K562 (cell line): ENCODE results near the gene MARCHF5. TPM values are rescaled to one million over a fixed set of nuclear protein-coding genes. Genes with fewer than 3 reads are reported as not detected.

Source experiments
- ATAC-seq: fragments of 200-7000 bp; cut with Tn5 transposase; 3 replicates; pipeline ENCODE4 v1.9.1; 2020; ENCODE audit warnings: moderate library complexity
- BruUV-seq: library from RNA; stranded (reverse); fragments of 400-500 nt; replicated peaks from 2 replicates; lab custom pipeline; 2021; lab: Mats Ljungman, UMichigan
- CTCF ChIA-PET: fragments of 300-600 bp; formaldehyde crosslinking; extraction: SDS; loops from one replicate; lab custom pipeline; 2021; ENCODE audit warnings: low intra/inter-chr PET ratio; lab: Yijun Ruan, JAX
- POLR2A ChIA-PET: fragments of 300-600, 350-650 bp; sonication (Branson Sonifier 250); formaldehyde crosslinking; extraction: SDS; loops from one replicate; lab custom pipeline; 2021; ENCODE audit warnings: antibody characterized with exemption, inconsistent platforms; lab: Yijun Ruan, JAX
- DNase-seq, 4 experiments: peaks; one replicate each; pipeline versions ENCODE4 v3.0.0 to v3.0.0-alpha.2; 2011 to 2018; ENCODE audit warnings: low spot score in 3 of 4, mixed read lengths in 3 of 4; ENCODE audit errors: extremely low read depth in 1 of 4
- FAIRE-seq: peaks from 2 replicates; lab custom pipeline; 2011; peaks lifted over from hg19 to GRCh38; lab: Jason Lieb, UNC
- H2AFZ ChIP-seq: 2 replicates; pipeline ENCODE4 v1.6.0; 2011; ENCODE audit warnings: low read depth, low read length, control low read depth, inconsistent platforms
- H3K27ac ChIP-seq: fragments of 200-600 bp; 3 replicates; pipeline ENCODE4 v1.8.0; 2011; ENCODE audit warnings: low read depth, mild to moderate bottlenecking, control low read depth, inconsistent platforms, low read length, moderate library complexity, mixed read lengths; ENCODE audit errors: extremely low read depth
- H3K27me3 ChIP-seq, 2 experiments: fragments of 300-600 bp in 1 of 2; 2 replicates in 1 of 2; 3 replicates in 1 of 2; pipeline versions ENCODE4 v1.6.0 to v1.8.0; 2011; ENCODE audit warnings: inconsistent platforms in 2 of 2, low read length in 2 of 2, mild to moderate bottlenecking in 1 of 2, mixed read lengths in 1 of 2, moderate library complexity in 1 of 2; ENCODE audit not compliant: control insufficient read depth in 2 of 2, insufficient read depth in 2 of 2
- H3K36me3 ChIP-seq: fragments of 300-600 bp; 3 replicates; pipeline ENCODE4 v1.8.0; 2011; ENCODE audit warnings: mild to moderate bottlenecking, low read length, inconsistent platforms; ENCODE audit not compliant: control insufficient read depth, insufficient read depth
- H3K4me1 ChIP-seq, 2 experiments: fragments of 200-600 bp in 1 of 2; replicated peaks in 1 of 2; 2 replicates in 1 of 2; 3 replicates in 1 of 2; pipeline versions ENCODE4 v1.5.1 to v1.8.0; 2011; ENCODE audit warnings: inconsistent platforms in 2 of 2, low read length in 2 of 2, mild to moderate bottlenecking in 1 of 2, mixed read lengths in 1 of 2, moderate library complexity in 1 of 2; ENCODE audit not compliant: control insufficient read depth in 2 of 2, insufficient read depth in 2 of 2
- H3K4me2 ChIP-seq: 2 replicates; pipeline ENCODE4 v1.6.1; 2011; ENCODE audit warnings: low read length, control low read depth, inconsistent platforms, mixed read lengths; ENCODE audit not compliant: insufficient read depth
- H3K4me3 ChIP-seq: fragments of 200-600 bp; sonication (generic), shearing (Covaris generic); 2 replicates; pipeline ENCODE4 v1.5.1; 2016; ENCODE audit warnings: control low read depth, inconsistent platforms
- H3K79me2 ChIP-seq: fragments of 200-600 bp; 3 replicates; pipeline ENCODE4 v1.8.0; 2011; ENCODE audit warnings: low read length, inconsistent platforms; ENCODE audit not compliant: control insufficient read depth, insufficient read depth
- H3K9ac ChIP-seq, 2 experiments: 2 replicates each; pipeline versions ENCODE4 v1.6.0 to v1.6.1; 2011; ENCODE audit warnings: low read depth in 2 of 2, low read length in 2 of 2, control low read depth in 1 of 2, inconsistent platforms in 1 of 2, mild to moderate bottlenecking in 1 of 2, mixed read lengths in 1 of 2; ENCODE audit not compliant: insufficient read depth in 1 of 2
- H3K9me1 ChIP-seq: one replicate; pipeline ENCODE4 v1.6.0; 2011; ENCODE audit warnings: inconsistent platforms, mild to moderate bottlenecking, low read length, moderate library complexity; ENCODE audit not compliant: control insufficient read depth, insufficient read depth
- H3K9me3 ChIP-seq: replicated peaks from 2 replicates; pipeline ENCODE4 v1.5.1; 2011; ENCODE audit warnings: low read depth, low read length, inconsistent platforms; ENCODE audit not compliant: control insufficient read depth, insufficient read depth
- H4K20me1 ChIP-seq: replicated peaks from 2 replicates; pipeline ENCODE4 v1.6.1; 2011; ENCODE audit warnings: low read length, inconsistent platforms, mixed read lengths; ENCODE audit not compliant: control insufficient read depth, insufficient read depth
- CREM ChIP-seq: IDR thresholded peaks from 2 replicates; pipeline ENCODE4 v1.6.1; 2014; ENCODE audit warnings: antibody characterized with exemption, low read depth
- CTBP1 ChIP-seq: fragments of 450-650 bp; IDR thresholded peaks from 2 replicates; pipeline ENCODE4 v1.6.1; 2016; ENCODE audit warnings: borderline replicate concordance
- DDX20 ChIP-seq: fragments of 450-650 bp; IDR thresholded peaks from 2 replicates; pipeline ENCODE4 v1.6.1; 2016; ENCODE audit warnings: missing genetic modification characterization, low read depth, mild to moderate bottlenecking, missing compliant biosample characterization, moderate library complexity
- E2F3 ChIP-seq: fragments of 250-450 bp; sonication (Bioruptor Pico); IDR thresholded peaks from 2 replicates; pipeline ENCODE4 v1.4.0; 2020; ENCODE audit warnings: mild to moderate bottlenecking
- GTF2E2 ChIP-seq: fragments of 200-800 bp; sonication (Bioruptor generic); IDR thresholded peaks from 2 replicates; pipeline ENCODE4 v1.6.1; 2016; ENCODE audit warnings: missing genetic modification characterization, missing compliant biosample characterization
- PCBP2 ChIP-seq: fragments of 200-400 bp; formaldehyde crosslinking; IDR thresholded peaks from 2 replicates; pipeline ENCODE4 v1.6.1; 2018; ENCODE audit warnings: low read length, low read depth, mild to moderate bottlenecking, moderate library complexity; ENCODE audit not compliant: poor library complexity, severe bottlenecking
- PHF8 ChIP-seq: fragments of 200-600 bp; sonication (generic); IDR thresholded peaks from 2 replicates; pipeline ENCODE4 v1.6.1; 2012; ENCODE audit warnings: mixed run types, mild to moderate bottlenecking, inconsistent platforms, low read length, moderate library complexity, borderline replicate concordance
- RERE ChIP-seq: sonication (generic); formaldehyde crosslinking; IDR thresholded peaks from 2 replicates; pipeline ENCODE4 v1.8.0; 2023; ENCODE audit warnings: missing genetic modification reagents, mild to moderate bottlenecking, borderline replicate concordance
- SLC30A9 ChIP-seq: fragments of 250-450 bp; sonication (Bioruptor Pico); IDR thresholded peaks from 2 replicates; pipeline ENCODE4 v1.8.0; 2022; ENCODE audit warnings: mild to moderate bottlenecking, moderate library complexity
- TAF1 ChIP-seq: IDR thresholded peaks from 2 replicates; pipeline ENCODE4 v1.6.1; 2011; ENCODE audit warnings: mild to moderate bottlenecking, low read length, moderate library complexity; ENCODE audit not compliant: insufficient read depth, control insufficient read depth, severe bottlenecking; ENCODE audit errors: extremely low read depth
- ZNF124 ChIP-seq: sonication (generic); formaldehyde crosslinking; IDR thresholded peaks from 2 replicates; pipeline ENCODE4 v1.8.1; 2022; ENCODE audit warnings: missing genetic modification reagents
- ZNF436 ChIP-seq: fragments of 250-450, 450-650 bp; sonication (Bioruptor Pico); formaldehyde crosslinking; IDR thresholded peaks from 2 replicates; pipeline ENCODE4 v1.7.0; 2020; ENCODE audit warnings: mild to moderate bottlenecking
- ZNF76 ChIP-seq: fragments of 250-450 bp; sonication (Bioruptor Pico); IDR thresholded peaks from 2 replicates; pipeline ENCODE4 v1.4.0; 2020; ENCODE audit warnings: mild to moderate bottlenecking, moderate library complexity, borderline replicate concordance
- ZZZ3 ChIP-seq: fragments of 450-650 bp; IDR thresholded peaks from 2 replicates; pipeline ENCODE4 v1.6.1; 2016; ENCODE audit warnings: antibody characterized with exemption, mild to moderate bottlenecking, moderate library complexity
- WGBS: fragments of 100-300 bp; shearing (Covaris generic); methylation state at CpG from one replicate; pipeline ENCODE4 v1.1.6; 2016; ENCODE audit warnings: low coverage, mixed read lengths; ENCODE audit not compliant: insufficient coverage; ENCODE audit errors: missing lambda C conversion rate; 5-methylcytosine and 5-hydroxymethylcytosine counted together
- in situ Hi-C: fragments of 300-500 bp; cut with MboI; formaldehyde crosslinking; loops from 4 replicates; pipeline ENCODE4 v1.15.0; 2018; ENCODE audit warnings: inconsistent platforms, mixed read lengths
- intact Hi-C: fragments of 100-400 bp; cut with micrococcal nuclease; formaldehyde crosslinking; loops from 2 replicates; pipeline ENCODE4 v1.14.2; 2022
- polyA plus RNA-seq, 8 experiments: library from polyadenylated mRNA; depleted of rRNA in 4 of 8; stranded (reverse) in 5 of 8; unstranded in 3 of 8; fragments of >200 nt; fragmentation: Nextera tagmentation in 2 of 8; fragmentation: Illumina TruSeq in 1 of 8; extraction: Ambion mirVana in 2 of 8; extraction: Trizol in 1 of 8; gene quantifications; 2 replicates each; pipeline versions ENCODE4 v1.2.1 to v1.2.3, GENCODE V29; 2011 to 2014; ENCODE audit warnings: inconsistent platforms in 1 of 8, missing spikeins in 1 of 8
- total RNA-seq, 7 experiments: library from RNA; depleted of rRNA in 6 of 7; stranded (reverse); fragments of >200 nt in 6 of 7; fragmentation: Illumina TruSeq in 2 of 7; extraction: Trizol in 2 of 7; gene quantifications; 2 replicates each; pipeline versions ENCODE4 v1.2.1 to v1.2.3, GENCODE V29; 2011 to 2021; ENCODE audit warnings: low replicate concordance in 1 of 7

The MARCHF5 gene
- total and polyA plus RNA-seq, 9 of the 15 experiments (the other 6 are each of a cell fraction or from before 2014, with no cell fraction given) = 3.4 to 27.2 (median 11.5) TPM

GRCh38 chr10:92264249-92264648 is 26.7 kb upstream of the MARCHF5 start (continued):
- no peak for TF ChIP-seq RERE (CRISPR knock-in tag)
- no peak for TF ChIP-seq ZNF124
- no peak for TF ChIP-seq SLC30A9 (CRISPR knock-in tag)

- Histone ChIP-seq H4K20me1 (no peaks in the 10 kb centered on the region), H2AFZ (no peak overlapping the region), H3K4me1 (no peaks in the 10 kb centered on the region), H3K4me3 (no peak overlapping the region), H3K27ac (no peak overlapping the region), H3K36me3 (no peaks in the 10 kb centered on the region), H3K79me2 (no peaks in the 10 kb centered on the region), H3K9ac (no peak overlapping the region), H3K4me2 (no peak overlapping the region), H3K9me3 (no peaks in the 10 kb centered on the region), H3K27me3 (no peaks in the 10 kb centered on the region), H3K9me1 (no peaks in the 10 kb centered on the region)
- DNase-seq = no peak
- 8% methylated on average over 2 of the region's 2 CpGs for WGBS
- FAIRE-seq = no peak
- CTCF ChIA-PET = interaction anchor here (0.7 kb wide), 1 partner anchor 76 kb away, joined by 6 read pairs; no protein-coding TSS in a partner anchor
- intact Hi-C loops = no loop called here
- in situ Hi-C loops = no loop called here
- no peak for ATAC-seq
- POLR2A ChIA-PET = interaction anchor here (0.6 to 0.9 kb wide), 2 partner anchors 10 to 17 kb away, joined by 3 to 4 read pairs; no protein-coding TSS in a partner anchor
- BruUV-seq = no TSS peak
- TF ChIP-seq ZZZ3 (no peak), ZNF76 (no peak), PHF8 (no peak), ZNF436 (CRISPR knock-in tag) (no peak), TAF1 (no peak), CTBP1 (no peak), GTF2E2 (tag) (no peak), E2F3 (CRISPR knock-in tag) (no peak), PCBP2 (no peak), CREM (no peak), DDX20 (no peak)
These were observed 25.2 kb upstream of the MARCHF5 start for GRCh38 chr10:92265687-92266258.
